NCI-H1092 treated with DMSO at 0.1 percent for 48 hours (cell line): ENCODE measurements around the gene HDAC4.
"Not testable (repeated sequence)": the region's sequence is repeated elsewhere in the genome, so short reads cannot be mapped to it uniquely, and the experiment has no call there.

Experiments used
- DNase-seq: peaks from one replicate; lab custom pipeline; 2025; lab: John Stamatoyannopoulos, UW

Gene HDAC4

DNA sequence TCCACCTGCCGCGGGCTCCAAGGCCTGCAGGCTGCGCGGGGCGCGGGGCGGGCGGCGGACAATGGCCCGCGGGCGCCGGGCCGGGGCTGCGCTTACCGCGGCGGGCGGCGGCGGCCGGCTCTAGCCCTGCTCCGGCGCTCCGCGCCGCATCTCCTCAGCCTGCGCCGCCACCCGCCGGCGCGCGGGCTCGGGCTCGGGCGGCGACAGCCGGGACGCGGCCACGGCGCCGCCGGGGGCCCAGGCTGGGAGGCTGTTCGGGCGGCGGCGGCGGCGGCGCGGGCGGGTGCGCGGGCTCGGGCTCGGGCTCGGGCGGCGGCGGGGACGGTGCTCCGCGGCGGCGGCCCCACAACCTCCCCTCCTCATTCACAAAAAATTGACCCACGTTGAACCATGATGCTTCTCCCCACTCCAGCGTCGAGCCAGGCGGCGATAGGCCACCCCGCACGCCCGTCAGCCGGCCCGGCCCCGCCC lies at the start of gene HDAC4:
HDAC4 (minus strand) TSS at position 425 of the 471 bp plus-strand sequence. CDS start 48,321 bp downstream, outside the sequence.
- no peak for DNase-seq

DNA sequence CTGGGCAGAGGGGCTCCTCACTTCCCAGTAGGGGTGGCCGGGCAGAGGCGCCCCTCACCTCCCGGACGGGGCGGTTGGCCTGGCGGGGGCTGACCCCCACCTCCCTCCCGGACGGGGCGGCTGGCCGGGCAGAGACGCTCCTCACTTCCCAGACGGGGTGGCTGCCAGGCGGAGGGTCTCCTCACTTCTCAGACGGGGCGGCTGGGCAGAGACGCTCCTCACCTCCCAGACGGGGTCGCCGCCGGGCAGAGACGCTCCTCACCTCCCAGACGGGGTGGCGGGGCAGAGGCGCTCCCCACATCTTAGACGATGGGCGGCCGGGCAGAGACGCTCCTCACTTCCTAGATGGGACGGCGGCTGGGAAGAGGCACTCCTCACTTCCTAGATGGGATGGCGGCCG lies 48.6 kb upstream of the HDAC4 start:
- not testable (repeated sequence) for DNase-seq

DNA sequence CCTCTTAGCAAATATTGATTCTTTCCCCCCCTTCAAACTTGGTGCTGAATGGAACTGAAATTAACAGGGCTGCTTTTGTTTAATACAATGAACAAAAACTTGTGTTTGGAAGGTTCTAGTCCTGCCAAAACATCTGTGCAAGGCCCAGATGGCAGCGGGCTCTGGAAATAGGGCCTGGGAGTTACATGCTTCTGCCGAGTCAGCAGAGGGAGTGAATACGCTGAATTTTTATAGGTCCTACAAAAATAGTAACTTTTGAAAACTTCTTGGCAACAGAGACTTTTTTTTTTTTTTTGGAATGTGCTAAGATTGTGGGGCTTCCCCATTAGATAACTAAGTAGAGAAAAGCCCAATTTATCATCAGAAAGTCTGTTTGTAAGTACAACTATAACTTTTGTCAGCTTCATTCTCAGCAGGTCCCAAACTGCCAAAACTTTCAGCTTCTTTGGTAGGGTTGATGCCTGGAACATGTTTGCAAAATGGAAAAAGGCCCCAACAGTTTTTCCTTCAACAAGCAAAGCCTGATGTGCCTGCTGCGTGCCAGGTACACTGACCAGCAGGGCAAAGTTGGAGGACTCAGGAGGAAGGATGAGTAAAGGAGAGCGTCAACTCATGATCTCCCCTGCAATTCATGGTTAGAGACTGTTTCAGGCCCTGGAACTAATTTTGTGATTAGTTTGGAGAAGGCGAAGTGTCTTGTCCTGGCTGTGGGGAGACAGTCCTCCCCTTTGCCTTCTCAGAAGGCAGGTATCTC lies 45.1 kb upstream of the HDAC4 start:
- no peak for DNase-seq

DNA sequence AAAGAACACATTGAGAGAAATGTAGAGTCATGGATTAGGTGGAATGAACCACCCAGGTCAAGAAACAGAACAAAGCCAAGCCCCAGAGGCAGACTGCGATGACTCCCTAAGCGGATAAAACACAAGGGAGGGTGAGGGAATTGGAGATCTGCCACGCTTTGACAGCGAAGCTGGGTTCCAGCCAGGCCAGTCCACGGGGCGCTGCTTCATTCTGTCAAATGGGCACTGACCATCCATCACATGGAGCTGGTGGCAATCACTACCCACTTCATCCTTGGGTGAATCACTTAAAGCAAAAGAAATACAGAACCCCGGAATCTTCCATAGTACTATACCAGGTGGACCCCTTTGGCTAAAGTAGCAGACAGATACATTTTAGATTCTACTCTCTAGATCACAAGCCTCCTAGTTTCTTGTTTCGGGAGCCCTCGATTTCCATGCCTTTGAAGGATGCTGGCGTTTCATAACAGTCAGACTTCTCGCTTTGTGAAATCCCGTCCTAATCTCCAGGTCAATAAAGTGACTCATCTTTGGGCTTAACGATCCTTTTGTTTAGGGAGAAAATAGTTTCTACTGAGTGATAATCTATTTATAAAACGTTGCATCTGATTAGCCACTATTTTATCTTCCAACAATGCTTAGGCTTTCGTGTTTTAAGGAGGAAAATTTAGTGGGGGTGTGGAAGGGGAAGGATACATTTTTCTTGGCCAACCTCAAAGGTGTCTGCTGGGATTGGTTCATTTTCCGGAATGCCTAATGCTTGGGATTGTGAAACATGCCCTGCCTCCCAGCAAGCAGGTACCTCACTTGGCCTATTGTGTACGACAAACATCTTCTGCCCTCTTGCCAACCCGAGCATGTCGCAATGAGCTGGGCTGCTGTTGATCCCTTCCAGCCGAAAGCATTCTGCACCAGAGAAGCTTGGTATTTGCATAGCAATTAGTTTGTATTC lies 44.1 kb upstream of the HDAC4 start:
- DNase-seq = no peak

DNA sequence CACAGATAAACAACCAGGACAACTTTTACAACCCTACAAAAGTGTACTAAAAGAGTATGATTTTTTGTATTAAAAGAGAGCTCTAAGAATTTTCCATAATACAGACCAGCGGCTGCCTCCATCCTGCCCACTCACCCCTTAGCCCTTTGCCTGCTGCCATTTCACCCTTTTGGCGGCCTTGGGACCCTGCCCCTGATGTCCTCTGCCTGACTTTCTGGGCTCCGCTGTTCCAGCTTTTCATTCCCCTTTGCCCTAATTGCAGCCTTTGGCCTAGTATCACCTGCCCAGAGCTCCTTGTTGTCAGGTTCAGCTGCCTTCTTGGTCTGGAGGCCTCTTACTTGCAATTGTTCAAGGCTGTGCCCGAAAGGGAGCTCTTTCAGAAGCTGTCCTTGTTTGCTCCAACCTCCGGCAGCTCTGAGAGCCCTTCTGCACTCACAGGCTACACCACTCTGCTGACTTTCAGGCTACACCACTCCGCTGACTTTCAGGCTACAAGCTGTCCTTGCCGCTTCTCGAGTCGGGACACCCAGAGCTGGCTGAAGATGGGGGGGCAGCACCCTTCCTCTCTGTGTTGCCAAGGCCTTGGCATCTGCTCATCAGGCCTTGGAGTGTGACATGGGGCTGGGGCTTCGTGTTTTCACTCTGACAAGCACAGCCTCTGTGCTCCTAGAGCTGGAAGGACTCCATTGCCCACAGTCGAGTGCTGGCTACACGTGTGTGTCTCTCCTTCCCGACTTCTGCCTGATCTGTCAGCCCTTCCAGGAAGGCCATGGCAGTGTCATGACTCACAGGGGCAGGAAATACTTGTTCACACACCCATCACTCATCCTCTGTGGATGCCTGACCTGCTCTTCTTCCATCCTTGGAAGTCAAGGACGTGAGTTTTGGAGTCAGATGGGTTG lies 43.1 kb upstream of the HDAC4 start:
- no peak for DNase-seq

DNA sequence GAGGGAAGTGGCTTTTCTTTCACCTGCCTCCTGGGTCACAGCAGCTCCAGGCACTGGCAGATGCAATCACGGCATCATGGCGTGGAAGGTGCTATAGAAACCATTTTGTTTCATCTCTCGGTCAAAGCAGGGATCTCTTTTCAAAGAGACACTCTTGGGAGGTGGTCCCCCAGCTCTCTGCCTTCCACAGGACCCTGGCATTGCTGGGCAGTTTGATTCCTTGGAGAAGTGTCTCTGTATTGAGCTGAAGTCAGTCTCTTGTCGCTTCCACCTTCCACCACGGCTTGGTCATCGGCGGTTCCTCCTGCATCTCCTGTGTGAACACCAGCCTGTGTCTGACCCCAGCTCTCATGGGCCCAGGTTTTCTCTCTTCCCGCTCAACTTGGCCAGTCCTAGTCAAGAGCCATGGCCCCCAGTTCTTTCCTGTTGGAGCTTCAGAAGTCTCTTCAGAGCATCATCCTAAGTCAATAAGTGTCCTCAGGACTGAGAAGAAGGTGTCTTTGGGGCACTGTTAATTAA lies 42.3 kb upstream of the HDAC4 start:
- DNase-seq = no peak

DNA sequence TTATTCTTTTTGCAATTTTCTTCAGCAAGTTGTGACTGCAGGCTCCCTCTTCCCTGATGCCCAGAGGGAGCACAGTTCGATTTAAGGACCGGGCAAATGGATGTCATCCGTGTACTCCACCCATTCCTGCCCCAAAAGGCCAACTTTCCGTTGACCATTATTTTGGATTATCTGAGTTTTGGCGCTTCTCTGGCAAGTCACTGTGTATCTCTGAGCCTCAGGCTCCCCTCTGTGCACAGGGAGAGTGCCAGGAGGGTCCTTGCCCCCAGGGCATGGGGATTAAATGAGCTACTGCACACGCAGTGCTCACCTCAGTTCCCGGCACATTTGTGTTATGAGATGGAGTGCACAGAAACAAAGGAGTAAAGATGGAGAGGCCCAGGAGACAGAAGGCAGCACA lies 41.4 kb upstream of the HDAC4 start:
- DNase-seq = no peak

DNA sequence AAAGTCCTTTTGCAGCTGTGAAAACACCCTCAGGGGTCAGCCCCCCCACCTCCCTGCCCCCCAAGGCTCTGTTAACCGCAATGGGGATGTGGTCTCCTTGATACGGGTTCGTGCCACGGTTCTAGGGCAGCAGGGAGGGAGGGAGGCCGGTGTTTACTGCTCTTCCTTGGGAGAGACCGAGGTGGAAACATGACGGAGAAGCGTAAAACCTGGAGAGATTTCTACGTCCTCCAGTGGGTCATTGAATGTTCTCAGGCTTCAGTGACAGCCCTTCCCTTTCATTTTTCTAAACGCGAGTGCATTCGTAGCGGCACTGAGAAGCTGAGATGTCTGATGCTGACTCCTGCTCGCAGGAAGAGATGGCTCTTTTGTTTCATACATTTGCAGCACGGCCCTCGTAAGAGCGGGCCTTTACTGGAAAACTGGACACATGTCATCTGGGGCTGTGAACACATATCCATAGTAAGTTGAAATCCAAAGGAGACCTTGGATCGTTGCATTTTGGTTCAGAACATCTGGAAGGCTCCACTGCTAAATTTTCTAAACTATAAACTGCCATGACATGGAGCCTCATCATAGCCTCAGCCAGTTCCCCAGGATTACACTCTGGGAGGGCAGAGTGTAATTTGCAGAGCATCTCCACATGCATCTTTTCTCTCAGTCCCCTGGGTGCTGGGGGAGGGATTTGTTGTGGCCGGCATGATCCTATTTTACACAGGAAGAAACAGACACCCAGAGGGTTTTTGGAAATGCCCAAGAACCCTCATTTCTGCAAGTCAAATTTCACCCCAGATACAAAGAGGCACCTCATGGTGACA lies 40.6 kb upstream of the HDAC4 start:
- DNase-seq = peak; percentile 24

DNA sequence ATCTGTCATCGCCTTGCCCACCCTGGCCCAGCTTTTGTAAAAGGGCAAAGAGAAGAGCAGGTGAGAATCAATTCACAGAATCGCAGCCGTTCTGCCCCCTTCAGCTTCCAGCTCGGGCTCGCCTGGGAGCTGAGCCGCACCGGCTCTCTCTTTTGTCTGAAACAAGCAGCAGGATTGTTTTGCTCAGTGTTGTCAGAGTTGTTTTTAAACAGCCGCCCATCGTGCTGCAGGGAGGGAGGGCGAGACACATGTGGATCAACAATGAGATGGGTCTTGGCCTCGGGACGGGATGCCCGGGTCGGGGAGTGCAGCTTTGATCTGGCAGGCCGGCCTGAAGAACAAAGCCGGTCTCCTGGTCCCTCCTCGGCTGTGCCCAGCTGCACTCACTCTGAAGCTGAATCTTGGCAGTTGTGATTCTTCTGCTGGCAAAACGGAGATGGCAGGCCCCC lies 39.7 kb upstream of the HDAC4 start:
- peak; percentile 62 for DNase-seq

DNA sequence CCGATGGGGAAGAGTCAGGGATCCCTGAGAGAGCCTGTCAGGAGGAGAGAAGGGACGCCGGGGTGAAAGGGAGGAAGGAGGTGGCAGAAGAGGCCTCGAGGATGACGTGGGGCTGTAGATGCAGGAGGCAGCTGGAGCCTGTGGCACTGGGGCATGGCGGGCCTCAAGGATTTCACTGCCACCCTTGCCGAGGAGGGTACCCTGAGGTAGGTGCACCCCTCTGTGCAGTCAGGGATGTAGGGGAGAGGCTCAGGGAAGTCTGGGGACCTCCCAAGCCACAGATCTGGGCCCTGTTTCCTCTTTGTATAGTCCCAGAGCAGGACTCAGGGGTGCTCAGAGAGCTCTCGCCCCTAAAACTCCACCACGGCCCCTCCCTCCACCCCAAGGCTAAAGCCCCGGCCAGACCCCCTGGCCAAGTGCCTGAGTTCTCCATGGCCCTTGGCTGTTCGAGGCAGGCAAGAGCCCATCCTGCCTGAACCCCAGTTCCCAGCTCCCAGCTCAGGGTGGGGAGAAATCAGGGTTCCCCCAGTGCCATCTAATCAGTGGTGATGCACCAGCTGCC lies 39.0 kb upstream of the HDAC4 start:
- DNase-seq = no peak

DNA sequence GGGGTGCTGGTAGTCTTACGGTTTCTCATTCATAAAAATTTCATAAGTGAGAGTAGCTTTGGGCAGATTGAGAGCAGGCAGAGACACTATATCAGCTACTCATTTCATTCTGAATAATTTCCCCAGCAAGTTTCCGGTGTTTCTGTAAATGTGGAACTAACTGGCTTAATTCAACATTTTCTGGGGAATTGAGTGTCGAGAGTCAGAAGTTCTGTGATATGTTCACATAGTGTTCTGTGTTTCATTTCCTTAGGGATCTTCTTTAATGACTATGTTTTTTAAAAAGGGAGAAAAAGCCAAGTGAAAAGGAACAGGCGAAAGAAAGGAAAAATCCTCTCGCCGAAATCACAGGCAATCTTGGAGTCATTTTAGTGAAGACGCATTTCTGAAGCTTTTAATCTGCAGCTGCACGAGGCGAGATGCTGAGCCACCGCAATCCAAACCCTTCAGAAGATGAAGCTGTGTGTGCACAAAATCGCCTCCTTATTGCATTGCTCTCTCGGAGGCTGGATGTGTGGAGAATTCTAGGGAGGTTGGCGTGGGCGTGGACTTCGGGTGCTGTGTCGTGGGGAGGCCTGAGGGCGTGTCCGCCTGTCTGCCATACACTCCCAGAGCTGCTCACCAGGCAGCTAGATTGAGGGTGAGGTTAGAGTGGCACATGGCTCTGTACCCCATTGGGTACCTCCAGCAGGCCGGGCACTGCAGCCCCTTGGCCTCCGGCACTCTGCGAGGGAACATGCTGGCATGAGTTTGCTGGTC lies 38.4 kb upstream of the HDAC4 start:
- DNase-seq = no peak

DNA sequence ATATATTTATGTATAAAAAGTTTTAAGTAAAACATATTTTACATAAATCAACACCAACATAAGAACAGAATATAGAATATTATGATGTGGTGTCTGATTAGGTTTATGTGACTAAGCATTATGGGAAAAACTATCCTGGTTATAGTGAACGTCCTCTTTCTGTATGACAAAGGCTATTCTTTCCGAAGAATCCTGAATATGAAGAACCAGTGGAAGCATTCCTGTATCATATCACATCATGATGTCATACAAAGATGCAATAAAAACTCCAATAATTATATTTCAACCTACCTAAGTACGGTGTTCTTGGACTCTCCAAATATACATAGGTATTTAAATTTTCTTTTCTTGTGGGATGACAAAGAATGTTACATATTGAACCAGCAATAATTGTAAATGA lies 37.5 kb upstream of the HDAC4 start:
- no peak for DNase-seq

DNA sequence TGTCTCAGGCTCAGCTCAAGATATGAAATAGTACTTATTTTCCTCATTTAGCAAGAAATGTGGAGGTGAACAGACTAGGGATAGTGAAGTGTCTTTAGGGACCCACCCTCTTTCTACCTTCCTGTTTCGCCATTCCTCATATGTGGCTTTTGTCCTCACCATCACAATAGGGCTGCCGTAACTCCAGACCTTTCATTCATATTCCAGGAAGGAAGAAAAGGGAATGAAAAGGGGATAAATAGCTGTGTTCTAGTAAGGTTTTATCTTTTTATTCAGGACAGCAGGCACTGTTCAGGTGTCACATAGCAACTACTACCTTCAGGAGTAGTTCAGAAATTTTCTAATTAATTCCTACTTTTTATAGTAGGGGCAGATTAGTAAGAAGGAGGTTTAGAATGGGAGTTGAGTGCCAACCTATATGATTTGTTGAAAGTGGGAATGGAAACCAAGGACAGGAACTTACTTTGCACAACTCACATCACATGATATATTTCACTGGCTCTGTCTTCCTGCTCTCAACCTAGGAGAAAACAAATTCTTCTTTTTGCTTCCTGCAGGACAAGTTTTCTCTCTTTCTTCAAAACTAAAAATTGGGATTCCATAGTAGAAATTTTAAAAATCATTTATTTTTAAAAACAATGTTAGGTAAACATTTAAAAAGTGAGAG lies 36.0 kb upstream of the HDAC4 start:
- DNase-seq = no peak

DNA sequence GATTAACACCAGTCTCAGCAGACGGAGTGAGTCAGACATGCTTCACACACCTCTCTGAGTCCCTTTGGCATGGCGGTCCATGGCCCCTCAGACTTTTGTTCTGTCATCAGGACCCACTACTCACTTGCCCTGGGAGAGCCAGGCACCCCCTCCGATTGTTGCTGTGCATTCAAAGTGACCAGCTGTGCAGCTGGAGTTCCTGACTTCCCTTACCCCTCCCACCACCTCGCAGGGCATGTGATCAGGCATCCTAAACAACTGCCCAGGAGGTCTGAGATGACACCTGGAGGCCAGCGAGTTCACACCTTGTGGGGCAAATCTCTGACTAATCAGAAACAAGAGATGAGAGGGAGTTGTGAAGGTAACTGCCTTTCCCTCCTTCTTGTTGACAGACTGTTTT lies 35.3 kb upstream of the HDAC4 start:
- no peak for DNase-seq

DNA sequence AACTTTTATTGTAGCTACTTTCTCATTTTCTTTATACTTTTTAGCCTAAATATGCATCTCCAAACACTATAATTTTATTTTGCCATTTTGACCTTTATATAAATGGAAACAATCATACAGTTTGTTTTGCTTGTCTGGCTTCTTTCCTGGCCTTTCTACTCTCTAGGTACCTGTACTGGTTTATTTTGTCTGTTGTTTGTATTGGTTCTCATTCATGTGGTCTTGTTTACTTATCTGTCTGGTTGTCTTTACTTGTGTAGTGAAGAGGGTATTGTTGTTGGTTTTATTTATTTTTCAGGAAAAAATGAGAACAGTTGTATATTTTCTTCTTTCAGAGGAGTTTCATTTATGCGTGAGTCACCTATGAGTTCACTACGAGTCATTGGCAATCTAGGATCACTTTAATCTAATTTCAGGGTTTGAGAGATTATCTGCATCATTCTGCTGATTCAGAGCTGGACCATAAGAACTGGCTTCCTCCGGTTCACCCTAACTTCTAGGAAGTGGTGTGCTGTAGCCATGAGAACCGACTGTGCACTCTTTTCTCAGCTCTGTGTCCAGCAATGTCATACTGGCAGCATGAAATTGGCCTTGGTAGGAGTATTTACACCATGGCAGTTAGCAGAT lies 33.1 kb upstream of the HDAC4 start:
- no peak for DNase-seq

DNA sequence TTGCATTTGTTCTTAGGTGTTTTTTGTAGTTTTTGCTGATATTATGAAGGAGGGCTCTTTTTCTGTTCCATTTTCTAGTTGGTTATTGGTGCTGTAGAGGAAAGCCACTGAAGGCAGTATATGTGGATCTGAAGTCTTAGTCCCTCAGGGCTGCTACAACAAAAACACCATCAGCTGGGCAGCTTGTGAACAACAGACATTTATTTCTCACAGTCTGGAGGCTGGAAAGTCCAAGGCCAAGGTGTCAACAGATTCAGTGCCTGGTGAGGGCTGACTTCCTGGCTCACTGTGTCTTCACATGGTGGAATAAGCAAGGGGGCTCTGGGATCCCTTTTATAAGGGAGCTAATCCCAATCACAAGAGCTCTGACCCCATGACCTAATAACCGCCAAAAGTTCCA lies 31.4 kb upstream of the HDAC4 start:
- no peak for DNase-seq

DNA sequence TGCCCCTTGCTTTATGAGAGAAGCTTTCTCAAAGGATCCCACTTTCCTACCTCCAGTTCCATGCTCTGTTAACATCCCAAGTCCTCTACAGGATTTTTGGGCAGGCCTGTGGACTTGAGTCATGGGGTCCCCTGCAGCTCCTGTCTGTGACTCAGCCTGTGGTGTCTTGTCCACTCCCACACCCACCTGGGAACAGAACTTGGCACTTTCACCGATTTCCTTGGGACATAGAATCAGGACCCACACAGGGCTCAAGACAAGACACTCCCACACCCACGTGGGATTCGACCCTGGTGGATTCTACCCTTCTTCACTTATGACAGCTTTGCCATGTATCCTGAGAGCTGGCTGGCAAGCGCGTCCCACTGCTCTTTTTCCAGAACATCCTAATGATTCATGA lies 30.7 kb upstream of the HDAC4 start:
- DNase-seq = no peak

DNA sequence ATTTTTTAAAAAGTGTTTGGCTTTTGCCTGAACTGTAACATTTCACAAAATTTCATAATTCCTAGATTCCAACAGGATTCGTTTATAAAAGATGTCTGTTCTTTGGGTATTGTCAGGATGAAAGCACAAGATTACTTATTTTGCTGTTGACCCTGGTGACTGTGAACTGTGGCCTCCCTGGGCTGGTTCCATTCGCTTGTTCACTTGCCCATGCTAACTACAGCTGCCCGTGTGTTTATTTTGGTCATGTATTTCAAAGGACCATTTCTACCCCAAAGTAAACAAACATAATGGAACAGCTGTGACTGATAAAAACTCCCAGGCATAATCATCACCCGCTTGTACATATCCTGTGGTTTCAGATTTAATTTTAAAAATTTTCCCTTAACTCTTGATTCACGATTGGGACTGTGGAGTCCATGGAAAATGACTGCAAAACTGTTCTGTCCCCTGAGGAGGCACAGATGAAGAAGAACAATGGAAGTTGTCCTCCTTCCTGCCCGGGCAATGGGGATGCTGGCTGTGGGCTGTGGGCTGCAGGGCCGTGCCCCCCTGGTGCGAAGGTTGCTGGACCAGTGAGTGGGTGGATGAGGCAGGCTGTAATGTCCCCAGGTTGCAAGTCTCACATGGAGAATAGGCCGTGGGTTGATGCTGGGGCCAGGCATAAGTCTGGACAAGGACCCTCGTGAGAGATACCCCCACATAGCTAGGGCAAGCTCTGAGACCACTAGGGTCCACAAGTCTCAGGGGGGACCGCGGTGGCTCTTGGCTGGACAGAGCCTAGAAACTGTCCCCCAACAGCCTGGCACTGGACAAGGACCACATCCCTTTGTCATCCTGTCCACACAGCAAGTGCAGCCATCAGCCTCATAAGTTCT lies 28.9 kb upstream of the HDAC4 start:
- peak; percentile 34 for DNase-seq
